Sigmoid colon (tissue), 7 donors: ENCODE data around the gene NANOS2. TPM values are rescaled to one million over a fixed set of nuclear protein-coding genes. Genes with fewer than 3 reads are reported as not detected.
"Not testable (repeated sequence)": the region's sequence is repeated elsewhere in the genome, so short reads cannot be mapped to it uniquely, and the experiment has no call there.

Experiments used
- DNase-seq: peaks from one replicate; pipeline ENCODE4 v3.0.0-alpha.2; 2019
- H3K27ac ChIP-seq, 4 donors: fragments of 200-600 bp; sonication (generic); one replicate each; pipeline ENCODE4 v1.5.1; 2016 to 2019; ENCODE audit warnings: mild to moderate bottlenecking in 1 of 4
- H3K27me3 ChIP-seq, 3 donors: fragments of 200-600 bp; sonication (generic); one replicate each; pipeline ENCODE4 v1.5.1; 2019; ENCODE audit warnings: mild to moderate bottlenecking in 1 of 3
- H3K36me3 ChIP-seq, 4 donors: fragments of 200-600 bp; sonication (generic); one replicate each; pipeline ENCODE4 v1.5.1; 2016 to 2019
- H3K4me1 ChIP-seq, 4 donors: fragments of 200-600 bp; sonication (generic); one replicate each; pipeline ENCODE4 v1.5.1; 2017 to 2019
- H3K4me3 ChIP-seq, 4 donors: fragments of 200-600 bp; sonication (generic); one replicate each; pipeline ENCODE4 v1.5.1; 2017 to 2019; ENCODE audit warnings: mild to moderate bottlenecking in 2 of 4, moderate library complexity in 1 of 4
- H3K9me3 ChIP-seq, 4 donors: fragments of 200-600 bp in 3 of 4; sonication (generic) in 3 of 4; one replicate each; pipeline versions ENCODE4 v1.5.1 to v1.6.1; 2013 to 2019
- CTCF ChIP-seq, 4 experiments: fragments of 450-650 bp in 3 of 4; fragments of 200-600 bp in 1 of 4; IDR thresholded peaks; one replicate each; pipeline ENCODE4 v1.5.1; 2016 to 2019; ENCODE audit warnings: antibody characterized with exemption in 4 of 4, mild to moderate bottlenecking in 3 of 4, moderate library complexity in 2 of 4
- EP300 ChIP-seq, 4 donors: sonication (generic); formaldehyde crosslinking; IDR thresholded peaks; one replicate each; pipeline ENCODE4 v1.6.1; 2017; ENCODE audit warnings: antibody characterized with exemption in 4 of 4
- POLR2A ChIP-seq, 2 donors: fragments of 450-650 bp; IDR thresholded peaks; one replicate each; pipeline ENCODE4 v1.6.1; 2016; ENCODE audit warnings: antibody characterized with exemption in 2 of 2, mild to moderate bottlenecking in 2 of 2, moderate library complexity in 2 of 2
- POLR2AphosphoS5 ChIP-seq, 4 donors: sonication (generic); formaldehyde crosslinking; IDR thresholded peaks; one replicate each; pipeline ENCODE4 v1.6.1; 2017; ENCODE audit warnings: antibody characterized with exemption in 4 of 4
- WGBS, 2 donors: extraction: QIAGEN DNeasy Blood & Tissue Kit; methylation state at CpG; one replicate each; pipeline ENCODE4 v1.1.7; 2013; 5-methylcytosine and 5-hydroxymethylcytosine counted together
- intact Hi-C: fragments of 100-400 bp; cut with DNase I; formaldehyde crosslinking; loops from one replicate; pipeline ENCODE4 v1.15.1; 2023
- polyA plus RNA-seq, 3 donors: library from polyadenylated mRNA; stranded (reverse); fragments of 200-250 nt; gene quantifications; one replicate each; pipeline ENCODE4 v1.2.3, GENCODE V29; 2013
- total RNA-seq, 4 donors: library from RNA; depleted of rRNA; stranded (reverse); fragments of >200 nt; gene quantifications; one replicate each; pipeline ENCODE4 v1.1.0, GENCODE V29; 2016
- donor health status: healthy with polysubstance abuse.
- donor health status: Bipolar disorder and iron deficiency.
- donor health status: healthy.

NANOS2 gene
- total and polyA plus RNA-seq, 7 donors = 0.46 to 0.60 TPM; not detected in 5

- Histone ChIP-seq H3K36me3 (peaks cover 0 to 42% (median 18%) of the 10 kb centered on the region in 4 donors), H3K4me1 (peaks cover 0 to 26% (median 21%) of the 10 kb centered on the region in 4 donors), H3K27ac (no peak overlapping the region), H3K27me3 (no peaks in the 10 kb centered on the region), H3K9me3 (no peaks in the 10 kb centered on the region), H3K4me3 (no peak overlapping the region)
- 96 to 98% methylated on average over 4 of the region's 4 CpGs for WGBS, 2 donors
- TF ChIP-seq POLR2A (IDR thresholded peaks at IDR 0.05) (no peak), CTCF (IDR thresholded peaks at IDR 0.05) (no peak), EP300 (IDR thresholded peaks at IDR 0.05) (no peak), POLR2AphosphoS5 (IDR thresholded peaks at IDR 0.05) (no peak)
- intact Hi-C loops = loop anchor here (5.0 kb wide), 1 partner anchor 97 kb away; the partner anchor contains the start of gene CCDC61
- no peak for DNase-seq
Observed at GRCh38 chr19:45899919-45900589, 14.5 kb downstream of the NANOS2 start.

- intact Hi-C loops = no loop called here
- no peak for DNase-seq
- Histone ChIP-seq H3K4me3 (no peak overlapping the region), H3K4me1 (peaks cover 0 to 26% (median 21%) of the 10 kb centered on the region in 4 donors), H3K36me3 (peaks cover 0 to 48% (median 19%) of the 10 kb centered on the region in 4 donors), H3K9me3 (no peaks in the 10 kb centered on the region), H3K27me3 (no peaks in the 10 kb centered on the region), H3K27ac (no peak overlapping the region)
- TF ChIP-seq POLR2AphosphoS5 (IDR thresholded peaks at IDR 0.05) (no peak), CTCF (IDR thresholded peaks at IDR 0.05) (no peak), EP300 (IDR thresholded peaks at IDR 0.05) (no peak), POLR2A (IDR thresholded peaks at IDR 0.05) (no peak)
- 95 to 98% methylated on average over 7 of the region's 7 CpGs for WGBS, 2 donors
Observed at GRCh38 chr19:45899253-45899652, 15.3 kb downstream of the NANOS2 start.

- Histone ChIP-seq H3K4me3 (no peak overlapping the region), H3K36me3 (peaks cover 0 to 48% (median 19%) of the 10 kb centered on the region in 4 donors), H3K27me3 (no peaks in the 10 kb centered on the region), H3K27ac (no peak overlapping the region), H3K4me1 (peaks cover 0 to 18% (median 15%) of the 10 kb centered on the region in 4 donors), H3K9me3 (no peaks in the 10 kb centered on the region)
- intact Hi-C loops = no loop called here
- no peak for DNase-seq
- no peak for TF ChIP-seq POLR2AphosphoS5 (IDR thresholded peaks at IDR 0.05)
- TF ChIP-seq POLR2A (IDR thresholded peaks at IDR 0.05) = no peak
- no peak for TF ChIP-seq EP300 (IDR thresholded peaks at IDR 0.05)
- no peak for TF ChIP-seq CTCF (IDR thresholded peaks at IDR 0.05)
- WGBS, 2 donors = 88 to 89% methylated on average over 8 of the region's 8 CpGs
Observed at GRCh38 chr19:45897261-45897812, 17.2 kb downstream of the NANOS2 start.

GRCh38 chr19:45895983-45896599, 18.5 kb downstream of the NANOS2 start:
- intact Hi-C loops, H3K27me3 ChIP-seq, H3K27ac ChIP-seq, H3K4me3 ChIP-seq, DNase-seq, H3K9me3 ChIP-seq: not testable (repeated sequence)
- Histone ChIP-seq H3K4me1 (peaks cover 0 to 12% (median 7%) of the 10 kb centered on the region in 4 donors), H3K36me3 (peaks cover 0 to 48% (median 19%) of the 10 kb centered on the region in 4 donors)
- WGBS, 2 donors = 95 to 97% methylated on average over 12 of the region's 12 CpGs

- WGBS, 2 donors = 84 to 88% methylated on average over 9 of the region's 9 CpGs
- Histone ChIP-seq H3K27ac (no peak overlapping the region), H3K4me3 (no peak overlapping the region), H3K36me3 (peaks cover 0 to 50% (median 22%) of the 10 kb centered on the region in 4 donors), H3K27me3 (no peaks in the 10 kb centered on the region), H3K9me3 (no peaks in the 10 kb centered on the region), H3K4me1 (peaks cover 0 to 6% (median 2%) of the 10 kb centered on the region in 4 donors)
- intact Hi-C loops = no loop called here
- no peak for DNase-seq
- no peak for TF ChIP-seq POLR2A (IDR thresholded peaks at IDR 0.05)
- TF ChIP-seq EP300 (IDR thresholded peaks at IDR 0.05) = no peak
- TF ChIP-seq POLR2AphosphoS5 (IDR thresholded peaks at IDR 0.05) = no peak
- no peak for TF ChIP-seq CTCF (IDR thresholded peaks at IDR 0.05)
Observed at GRCh38 chr19:45895519-45895972, 19.0 kb downstream of the NANOS2 start.
